Measurements from ENCODE around the gene RAP1GDS1.

DNA sequence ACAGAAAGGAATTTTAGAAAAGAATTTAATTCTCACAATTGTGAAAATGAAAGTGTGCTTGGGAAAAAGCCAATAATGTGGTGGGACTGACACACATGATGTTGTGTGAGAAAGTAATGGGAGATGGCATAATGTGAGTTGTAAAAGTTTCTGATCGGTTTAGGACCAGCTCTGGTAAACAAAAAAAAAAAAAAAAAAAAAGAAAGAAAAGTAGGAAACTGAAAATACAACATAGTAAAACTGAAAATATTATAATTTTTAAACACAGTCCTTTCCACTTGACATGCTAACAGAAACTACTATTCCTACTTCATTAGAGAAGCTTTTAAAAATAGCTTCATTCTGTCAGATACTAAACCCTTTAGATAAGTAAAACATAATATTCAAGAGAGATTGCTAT, 28.2 kb downstream of the RAP1GDS1 start:
- TF ChIP-seq EZH2 (IDR thresholded peaks at IDR 0.05; ENCODE audit: low read depth), result no peak
- TF ChIP-seq, protein P1, sequence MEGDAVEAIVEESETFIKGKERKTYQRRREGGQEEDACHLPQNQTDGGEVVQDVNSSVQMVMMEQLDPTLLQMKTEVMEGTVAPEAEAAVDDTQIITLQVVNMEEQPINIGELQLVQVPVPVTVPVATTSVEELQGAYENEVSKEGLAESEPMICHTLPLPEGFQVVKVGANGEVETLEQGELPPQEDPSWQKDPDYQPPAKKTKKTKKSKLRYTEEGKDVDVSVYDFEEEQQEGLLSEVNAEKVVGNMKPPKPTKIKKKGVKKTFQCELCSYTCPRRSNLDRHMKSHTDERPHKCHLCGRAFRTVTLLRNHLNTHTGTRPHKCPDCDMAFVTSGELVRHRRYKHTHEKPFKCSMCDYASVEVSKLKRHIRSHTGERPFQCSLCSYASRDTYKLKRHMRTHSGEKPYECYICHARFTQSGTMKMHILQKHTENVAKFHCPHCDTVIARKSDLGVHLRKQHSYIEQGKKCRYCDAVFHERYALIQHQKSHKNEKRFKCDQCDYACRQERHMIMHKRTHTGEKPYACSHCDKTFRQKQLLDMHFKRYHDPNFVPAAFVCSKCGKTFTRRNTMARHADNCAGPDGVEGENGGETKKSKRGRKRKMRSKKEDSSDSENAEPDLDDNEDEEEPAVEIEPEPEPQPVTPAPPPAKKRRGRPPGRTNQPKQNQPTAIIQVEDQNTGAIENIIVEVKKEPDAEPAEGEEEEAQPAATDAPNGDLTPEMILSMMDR (conservative IDR thresholded peaks at IDR 0.05), result no peak

All from PC-9 (cell line).